Liver (tissue), 9 donors: ENCODE measurements around the gene PHF19. TPM values are rescaled to one million over a fixed set of nuclear protein-coding genes. Genes with fewer than 3 reads are reported as not detected.
A peak's percentile ranks its signal among the peaks of the same experiment; 100 is the strongest.

ENCODE experiments used
- DNase-seq: peaks from one replicate; pipeline ENCODE4 v3.0.0-alpha.2; 2017; ENCODE audit warnings: low spot score
- H3K27ac ChIP-seq, 2 donors: one replicate each; pipeline ENCODE4 v1.7.0; 2013; ENCODE audit warnings: inconsistent platforms in 2 of 2, low read length in 2 of 2, control low read depth in 1 of 2, low read depth in 1 of 2, mild to moderate bottlenecking in 1 of 2
- H3K27me3 ChIP-seq, 4 donors: one replicate each; pipeline versions ENCODE4 v1.6.1 to v1.7.0; 2013; ENCODE audit warnings: low read length in 3 of 4, inconsistent platforms in 1 of 4, mild to moderate bottlenecking in 1 of 4, moderate library complexity in 1 of 4; ENCODE audit not compliant: control insufficient read depth in 4 of 4, insufficient read depth in 4 of 4
- H3K36me3 ChIP-seq, 4 donors: one replicate each; pipeline versions ENCODE4 v1.6.1 to v1.7.0; 2013; ENCODE audit warnings: low read length in 3 of 4, mild to moderate bottlenecking in 3 of 4, low read depth in 1 of 4, moderate library complexity in 1 of 4; ENCODE audit not compliant: control insufficient read depth in 4 of 4, insufficient read depth in 3 of 4
- H3K4me1 ChIP-seq, 4 donors: one replicate each; pipeline versions ENCODE4 v1.6.1 to v1.7.0; 2013; ENCODE audit warnings: low read length in 3 of 4, mild to moderate bottlenecking in 3 of 4, moderate library complexity in 1 of 4; ENCODE audit not compliant: control insufficient read depth in 4 of 4, insufficient read depth in 4 of 4
- H3K4me3 ChIP-seq, 3 donors: one replicate each; pipeline versions ENCODE4 v1.6.1 to v1.7.0; 2013; ENCODE audit warnings: low read length in 3 of 3, control low read depth in 1 of 3, low read depth in 1 of 3, mild to moderate bottlenecking in 1 of 3
- H3K9ac ChIP-seq, 2 donors: one replicate each; pipeline ENCODE4 v1.7.0; 2013; ENCODE audit warnings: low read length in 2 of 2, mild to moderate bottlenecking in 2 of 2, moderate library complexity in 2 of 2, control low read depth in 1 of 2, low read depth in 1 of 2
- H3K9me3 ChIP-seq, 4 donors: one replicate each; pipeline versions ENCODE4 v1.6.1 to v1.7.0; 2013; ENCODE audit warnings: low read length in 3 of 4; ENCODE audit not compliant: control insufficient read depth in 4 of 4
- EGR1 ChIP-seq, 2 donors: IDR thresholded peaks; 2 replicates each; pipeline ENCODE4 v1.6.1; 2016 to 2018; ENCODE audit warnings: antibody characterized with exemption in 2 of 2, low read depth in 2 of 2
- FOXA1 ChIP-seq: IDR thresholded peaks from 2 replicates; pipeline ENCODE4 v1.6.1; 2016; ENCODE audit warnings: antibody characterized with exemption
- FOXA2 ChIP-seq: IDR thresholded peaks from 2 replicates; pipeline ENCODE4 v1.6.1; 2016; ENCODE audit warnings: antibody characterized with exemption
- GABPA ChIP-seq, 2 donors: IDR thresholded peaks in 1 of 2; conservative IDR thresholded peaks in 1 of 2; 2 replicates each; pipeline ENCODE4 v1.6.1; 2016; ENCODE audit warnings: antibody characterized with exemption in 2 of 2, mild to moderate bottlenecking in 1 of 2, moderate library complexity in 1 of 2
- HNF4A ChIP-seq, 2 donors: conservative IDR thresholded peaks; 2 replicates each; pipeline ENCODE4 v1.6.1; 2016; ENCODE audit warnings: antibody characterized with exemption in 2 of 2, mild to moderate bottlenecking in 2 of 2
- HNF4G ChIP-seq: IDR thresholded peaks from 2 replicates; pipeline ENCODE4 v1.6.1; 2016; ENCODE audit warnings: antibody characterized with exemption
- NR2F2 ChIP-seq: IDR thresholded peaks from 2 replicates; pipeline ENCODE4 v1.6.1; 2016; ENCODE audit warnings: antibody characterized with exemption
- RAD21 ChIP-seq, 2 donors: IDR thresholded peaks; 2 replicates each; pipeline ENCODE4 v1.6.1; 2016; ENCODE audit warnings: antibody characterized with exemption in 2 of 2, mild to moderate bottlenecking in 2 of 2
- SP1 ChIP-seq: IDR thresholded peaks from 2 replicates; pipeline ENCODE4 v1.6.1; 2018; ENCODE audit warnings: antibody characterized with exemption, mild to moderate bottlenecking
- TAF1 ChIP-seq: conservative IDR thresholded peaks from 2 replicates; pipeline ENCODE4 v1.6.1; 2016; ENCODE audit warnings: antibody characterized with exemption, mild to moderate bottlenecking
- YY1 ChIP-seq: IDR thresholded peaks from 2 replicates; pipeline ENCODE4 v1.6.1; 2016; ENCODE audit warnings: antibody characterized with exemption, mild to moderate bottlenecking
- WGBS: extraction: QIAGEN DNeasy Blood & Tissue Kit; methylation state at CpG from one replicate; pipeline ENCODE4 v1.1.7; 2013; 5-methylcytosine and 5-hydroxymethylcytosine counted together
- polyA plus RNA-seq, 2 donors: library from polyadenylated mRNA; stranded (reverse) in 1 of 2; unstranded in 1 of 2; fragments of 200-250 nt in 1 of 2; fragments of >200 nt in 1 of 2; fragmentation: Nextera tagmentation in 1 of 2; extraction: Ambion mirVana in 1 of 2; gene quantifications; one replicate each; pipeline versions ENCODE4 v1.2.1 to v1.2.3, GENCODE V29; 2013 to 2015
- total RNA-seq, 2 donors: library from RNA; depleted of rRNA; stranded (reverse); fragments of >200 nt; gene quantifications; one replicate each; pipeline ENCODE4 v1.2.3, GENCODE V29; 2014
- TF ChIP-seq, protein P1 (sequence below): IDR thresholded peaks from 2 replicates; pipeline ENCODE4 v1.6.1; 2016; ENCODE audit warnings: antibody characterized with exemption, mild to moderate bottlenecking
- TF ChIP-seq, protein P2 (sequence below): fragments of 150-350 bp; IDR thresholded peaks from 2 replicates; pipeline ENCODE4 v1.5.1; 2017; ENCODE audit warnings: improper control_type of control experiment, low read depth, low read length; ENCODE audit not compliant: missing input control
- TF ChIP-seq, protein P3 (sequence below): IDR thresholded peaks from 2 replicates; pipeline ENCODE4 v1.6.1; 2016; ENCODE audit warnings: antibody characterized with exemption
- TF ChIP-seq, protein P4 (sequence below): IDR thresholded peaks from 2 replicates; pipeline ENCODE4 v1.6.1; 2016; ENCODE audit warnings: antibody characterized with exemption
- donor health status: healthy.
- donor health status: healthy.
- donor health status: healthy.
- donor health status: healthy.
- donor health status: healthy.

Gene PHF19
- total and polyA plus RNA-seq, 4 donors: 1.9 to 16.0 (median 3.5) TPM

DNA sequence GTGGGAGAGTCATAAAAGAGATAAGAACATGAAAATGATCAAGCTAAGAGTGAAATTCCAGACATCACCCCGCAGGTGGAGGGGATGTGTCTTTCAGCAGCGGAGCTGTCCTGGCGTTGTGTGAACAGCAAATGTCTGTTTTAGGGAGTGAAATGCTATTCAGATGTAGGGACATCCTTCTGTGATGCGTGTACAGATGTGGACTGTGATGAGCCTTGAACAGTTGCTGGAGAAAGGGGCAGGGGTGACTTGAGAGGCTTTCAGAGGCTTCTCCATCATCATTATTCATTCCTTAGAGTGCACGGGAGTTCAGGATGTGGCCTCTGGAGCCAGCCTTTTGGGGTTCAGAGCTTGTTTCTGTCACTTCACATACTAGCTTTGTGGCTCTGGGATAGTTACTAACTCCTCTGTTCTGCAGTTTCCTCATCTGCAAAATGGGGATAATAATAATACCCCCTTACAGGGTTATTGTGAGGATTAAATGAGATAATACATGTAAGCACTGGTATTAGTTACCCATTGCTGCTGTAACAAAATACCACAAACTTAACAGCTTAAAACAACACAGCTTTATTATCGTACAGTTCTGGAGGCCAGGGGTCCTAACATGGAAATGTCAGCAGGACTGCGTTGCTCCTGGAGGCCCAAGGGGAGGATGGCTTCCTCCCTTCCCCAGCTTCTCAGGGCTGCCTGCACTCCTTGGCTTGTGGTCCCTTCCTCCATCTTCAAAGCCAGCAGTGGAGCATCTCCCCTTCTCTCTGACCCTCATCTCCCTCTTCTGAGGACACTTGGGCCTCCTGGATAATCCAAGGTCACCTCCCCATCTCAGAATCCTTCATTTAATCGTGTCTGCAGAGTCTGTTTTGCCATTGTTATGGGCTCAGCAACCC, 40.2 kb upstream of the PHF19 start:
- H3K36me3 ChIP-seq: no peaks in the 10 kb centered on the region
- DNase-seq: no peak
- peaks cover 0 to 10% (median 0%) of the 10 kb centered on the region in 4 donors for H3K4me1 ChIP-seq
- no peaks in the 10 kb centered on the region for H3K9me3 ChIP-seq
- no peak overlapping the region for H3K4me3 ChIP-seq
- H3K27me3 ChIP-seq: no peaks in the 10 kb centered on the region
- H3K27ac ChIP-seq: peak overlapping the region in 1 of 2 donors; percentile 5
- 95% methylated on average over 8 of the region's 8 CpGs for WGBS
- TF ChIP-seq, protein P1, sequence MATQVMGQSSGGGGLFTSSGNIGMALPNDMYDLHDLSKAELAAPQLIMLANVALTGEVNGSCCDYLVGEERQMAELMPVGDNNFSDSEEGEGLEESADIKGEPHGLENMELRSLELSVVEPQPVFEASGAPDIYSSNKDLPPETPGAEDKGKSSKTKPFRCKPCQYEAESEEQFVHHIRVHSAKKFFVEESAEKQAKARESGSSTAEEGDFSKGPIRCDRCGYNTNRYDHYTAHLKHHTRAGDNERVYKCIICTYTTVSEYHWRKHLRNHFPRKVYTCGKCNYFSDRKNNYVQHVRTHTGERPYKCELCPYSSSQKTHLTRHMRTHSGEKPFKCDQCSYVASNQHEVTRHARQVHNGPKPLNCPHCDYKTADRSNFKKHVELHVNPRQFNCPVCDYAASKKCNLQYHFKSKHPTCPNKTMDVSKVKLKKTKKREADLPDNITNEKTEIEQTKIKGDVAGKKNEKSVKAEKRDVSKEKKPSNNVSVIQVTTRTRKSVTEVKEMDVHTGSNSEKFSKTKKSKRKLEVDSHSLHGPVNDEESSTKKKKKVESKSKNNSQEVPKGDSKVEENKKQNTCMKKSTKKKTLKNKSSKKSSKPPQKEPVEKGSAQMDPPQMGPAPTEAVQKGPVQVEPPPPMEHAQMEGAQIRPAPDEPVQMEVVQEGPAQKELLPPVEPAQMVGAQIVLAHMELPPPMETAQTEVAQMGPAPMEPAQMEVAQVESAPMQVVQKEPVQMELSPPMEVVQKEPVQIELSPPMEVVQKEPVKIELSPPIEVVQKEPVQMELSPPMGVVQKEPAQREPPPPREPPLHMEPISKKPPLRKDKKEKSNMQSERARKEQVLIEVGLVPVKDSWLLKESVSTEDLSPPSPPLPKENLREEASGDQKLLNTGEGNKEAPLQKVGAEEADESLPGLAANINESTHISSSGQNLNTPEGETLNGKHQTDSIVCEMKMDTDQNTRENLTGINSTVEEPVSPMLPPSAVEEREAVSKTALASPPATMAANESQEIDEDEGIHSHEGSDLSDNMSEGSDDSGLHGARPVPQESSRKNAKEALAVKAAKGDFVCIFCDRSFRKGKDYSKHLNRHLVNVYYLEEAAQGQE: no peak
- TF ChIP-seq HNF4G: no peak
- TF ChIP-seq, protein P2, sequence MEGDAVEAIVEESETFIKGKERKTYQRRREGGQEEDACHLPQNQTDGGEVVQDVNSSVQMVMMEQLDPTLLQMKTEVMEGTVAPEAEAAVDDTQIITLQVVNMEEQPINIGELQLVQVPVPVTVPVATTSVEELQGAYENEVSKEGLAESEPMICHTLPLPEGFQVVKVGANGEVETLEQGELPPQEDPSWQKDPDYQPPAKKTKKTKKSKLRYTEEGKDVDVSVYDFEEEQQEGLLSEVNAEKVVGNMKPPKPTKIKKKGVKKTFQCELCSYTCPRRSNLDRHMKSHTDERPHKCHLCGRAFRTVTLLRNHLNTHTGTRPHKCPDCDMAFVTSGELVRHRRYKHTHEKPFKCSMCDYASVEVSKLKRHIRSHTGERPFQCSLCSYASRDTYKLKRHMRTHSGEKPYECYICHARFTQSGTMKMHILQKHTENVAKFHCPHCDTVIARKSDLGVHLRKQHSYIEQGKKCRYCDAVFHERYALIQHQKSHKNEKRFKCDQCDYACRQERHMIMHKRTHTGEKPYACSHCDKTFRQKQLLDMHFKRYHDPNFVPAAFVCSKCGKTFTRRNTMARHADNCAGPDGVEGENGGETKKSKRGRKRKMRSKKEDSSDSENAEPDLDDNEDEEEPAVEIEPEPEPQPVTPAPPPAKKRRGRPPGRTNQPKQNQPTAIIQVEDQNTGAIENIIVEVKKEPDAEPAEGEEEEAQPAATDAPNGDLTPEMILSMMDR: no peak
- TF ChIP-seq YY1: no peak
- TF ChIP-seq NR2F2: no peak
- TF ChIP-seq, protein P3, sequence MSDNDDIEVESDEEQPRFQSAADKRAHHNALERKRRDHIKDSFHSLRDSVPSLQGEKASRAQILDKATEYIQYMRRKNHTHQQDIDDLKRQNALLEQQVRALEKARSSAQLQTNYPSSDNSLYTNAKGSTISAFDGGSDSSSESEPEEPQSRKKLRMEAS: no peak
- TF ChIP-seq FOXA1: no peak
- no peak for TF ChIP-seq TAF1
- no peak for TF ChIP-seq SP1
- no peak for TF ChIP-seq EGR1 (IDR thresholded peaks at IDR 0.05; ENCODE audit: low read depth in 2 of 2)
- no peak for TF ChIP-seq GABPA (IDR thresholded peaks at IDR 0.05 in 1 of 2, conservative IDR thresholded peaks at IDR 0.05 in 1 of 2)
- no peak overlapping the region for H3K9ac ChIP-seq

DNA sequence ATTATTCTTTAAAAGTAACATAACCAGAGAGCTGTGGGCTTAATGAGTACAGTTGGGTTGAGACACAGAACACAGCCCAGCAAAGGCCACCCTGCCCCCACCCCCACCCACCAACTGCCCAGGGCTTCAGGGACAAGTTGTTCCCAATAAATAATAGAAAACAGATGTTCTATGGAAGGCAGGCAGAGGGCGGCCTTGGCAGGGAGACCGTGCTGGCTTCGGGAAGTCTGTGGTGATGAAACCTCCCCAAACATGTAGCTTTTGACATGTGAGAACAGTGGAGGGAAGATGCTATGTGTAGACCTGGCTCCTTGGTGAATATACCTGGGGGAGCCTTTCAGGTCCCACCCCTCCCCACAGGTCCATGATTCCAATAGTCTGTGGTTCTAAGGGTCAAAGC, 39.6 kb upstream of the PHF19 start:
- 28% methylated on average over 3 of the region's 3 CpGs for WGBS
- no peaks in the 10 kb centered on the region for H3K27me3 ChIP-seq
- DNase-seq: no peak
- H3K36me3 ChIP-seq: no peaks in the 10 kb centered on the region
- H3K27ac ChIP-seq: peak overlapping the region in 1 of 2 donors; percentile 5
- no peak overlapping the region for H3K4me3 ChIP-seq
- no peak overlapping the region for H3K9ac ChIP-seq
- H3K9me3 ChIP-seq: no peaks in the 10 kb centered on the region
- peaks cover 0 to 10% (median 0%) of the 10 kb centered on the region in 4 donors for H3K4me1 ChIP-seq
- TF ChIP-seq EGR1 (IDR thresholded peaks at IDR 0.05; ENCODE audit: low read depth in 2 of 2): no peak
- no peak for TF ChIP-seq YY1
- TF ChIP-seq, protein P2: peak; percentile 12
- peak; percentile 68 to 70 for TF ChIP-seq RAD21 (IDR thresholded peaks at IDR 0.05)
- no peak for TF ChIP-seq FOXA1
- TF ChIP-seq, protein P3: no peak
- peak in 1 of 2 donors; percentile 14 for TF ChIP-seq HNF4A (conservative IDR thresholded peaks at IDR 0.05)
- TF ChIP-seq SP1: peak; percentile 68
- TF ChIP-seq HNF4G: no peak
- TF ChIP-seq TAF1: no peak
- no peak for TF ChIP-seq GABPA (IDR thresholded peaks at IDR 0.05 in 1 of 2, conservative IDR thresholded peaks at IDR 0.05 in 1 of 2)
- no peak for TF ChIP-seq FOXA2
- TF ChIP-seq, protein P4, sequence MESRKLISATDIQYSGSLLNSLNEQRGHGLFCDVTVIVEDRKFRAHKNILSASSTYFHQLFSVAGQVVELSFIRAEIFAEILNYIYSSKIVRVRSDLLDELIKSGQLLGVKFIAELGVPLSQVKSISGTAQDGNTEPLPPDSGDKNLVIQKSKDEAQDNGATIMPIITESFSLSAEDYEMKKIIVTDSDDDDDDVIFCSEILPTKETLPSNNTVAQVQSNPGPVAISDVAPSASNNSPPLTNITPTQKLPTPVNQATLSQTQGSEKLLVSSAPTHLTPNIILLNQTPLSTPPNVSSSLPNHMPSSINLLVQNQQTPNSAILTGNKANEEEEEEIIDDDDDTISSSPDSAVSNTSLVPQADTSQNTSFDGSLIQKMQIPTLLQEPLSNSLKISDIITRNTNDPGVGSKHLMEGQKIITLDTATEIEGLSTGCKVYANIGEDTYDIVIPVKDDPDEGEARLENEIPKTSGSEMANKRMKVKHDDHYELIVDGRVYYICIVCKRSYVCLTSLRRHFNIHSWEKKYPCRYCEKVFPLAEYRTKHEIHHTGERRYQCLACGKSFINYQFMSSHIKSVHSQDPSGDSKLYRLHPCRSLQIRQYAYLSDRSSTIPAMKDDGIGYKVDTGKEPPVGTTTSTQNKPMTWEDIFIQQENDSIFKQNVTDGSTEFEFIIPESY: no peak
- TF ChIP-seq, protein P1: no peak
